Transverse colon (tissue), 4 donors: ENCODE results near the gene TAL1. TPM values are rescaled to one million over a fixed set of nuclear protein-coding genes. Genes with fewer than 3 reads are reported as not detected.

Source experiments
- DNase-seq: peaks from one replicate; pipeline ENCODE4 v3.0.0-alpha.2; 2019
- H3K27ac ChIP-seq, 4 donors: fragments of 200-600 bp; sonication (generic); 2 replicates each; pipeline ENCODE4 v1.5.1; 2016 to 2018; ENCODE audit warnings: inconsistent platforms in 4 of 4
- H3K27me3 ChIP-seq: fragments of 200-600 bp; sonication (generic); 2 replicates; pipeline ENCODE4 v1.5.1; 2017; ENCODE audit warnings: inconsistent platforms
- H3K36me3 ChIP-seq, 4 donors: fragments of 200-600 bp; sonication (generic); 2 replicates each; pipeline ENCODE4 v1.5.1; 2017 to 2019; ENCODE audit warnings: inconsistent platforms in 4 of 4
- H3K4me1 ChIP-seq, 4 donors: fragments of 200-600 bp; sonication (generic); 2 replicates each; pipeline ENCODE4 v1.5.1; 2017 to 2020; ENCODE audit warnings: inconsistent platforms in 4 of 4
- H3K4me3 ChIP-seq, 4 donors: fragments of 200-600 bp; sonication (generic); 1 replicate in 1 of 4; 2 replicates in 3 of 4; pipeline versions ENCODE4 v1.5.1 to v1.6.1; 2017 to 2019; ENCODE audit warnings: inconsistent platforms in 4 of 4
- H3K9me3 ChIP-seq, 2 donors: fragments of 200-600 bp; sonication (generic); 2 replicates each; pipeline ENCODE4 v1.5.1; 2017 to 2019; ENCODE audit warnings: inconsistent platforms in 2 of 2
- EP300 ChIP-seq: sonication (generic); formaldehyde crosslinking; IDR thresholded peaks from one replicate; pipeline ENCODE4 v1.6.1; 2017; ENCODE audit warnings: antibody characterized with exemption, low read depth
- POLR2A ChIP-seq: fragments of 450-650 bp; IDR thresholded peaks from one replicate; pipeline ENCODE4 v1.6.1; 2016; ENCODE audit warnings: antibody characterized with exemption, mild to moderate bottlenecking, moderate library complexity
- POLR2AphosphoS5 ChIP-seq, 3 donors: sonication (generic); formaldehyde crosslinking; IDR thresholded peaks; one replicate each; pipeline ENCODE4 v1.6.1; 2016; ENCODE audit warnings: antibody characterized with exemption in 3 of 3
- WGBS, 2 donors: methylation state at CpG; one replicate each; pipeline ENCODE4 v1.1.5; 2018; ENCODE audit warnings: low coverage in 1 of 2; 5-methylcytosine and 5-hydroxymethylcytosine counted together
- in situ Hi-C, 4 donors: fragments of 200-750 bp; cut with MboI; loops; one replicate each; pipeline versions ENCODE4 v1.15.0 to v1.15.1; 2017; ENCODE audit warnings: low sequenced_read_pairs in 3 of 4, low pct_ligation_motif_present in 1 of 4, low pct_unique_long_range_greater_than_20kb in 1 of 4
- intact Hi-C: fragments of 100-400 bp; cut with DNase I; formaldehyde crosslinking; loops from one replicate; pipeline ENCODE4 v1.15.1; 2023; ENCODE audit warnings: low total_unique reads
- total RNA-seq, 4 donors: library from RNA; depleted of rRNA; stranded (reverse); fragments of >200 nt; gene quantifications; one replicate each; pipeline ENCODE4 v1.1.0, GENCODE V29; 2016
- TF ChIP-seq, protein P1 (sequence below), 5 experiments: fragments of 200-600 bp in 3 of 5; fragments of 450-650 bp in 2 of 5; sonication (generic) in 3 of 5; IDR thresholded peaks; 1 replicate in 2 of 5; 2 replicates in 3 of 5; pipeline ENCODE4 v1.5.1; 2016 to 2017; ENCODE audit warnings: antibody characterized with exemption in 5 of 5, inconsistent platforms in 3 of 5, mild to moderate bottlenecking in 2 of 5, moderate library complexity in 1 of 5

The TAL1 gene
- total RNA-seq, 4 donors from 2014 or later = 0.80 to 7.9 (median 1.9) TPM

DNA sequence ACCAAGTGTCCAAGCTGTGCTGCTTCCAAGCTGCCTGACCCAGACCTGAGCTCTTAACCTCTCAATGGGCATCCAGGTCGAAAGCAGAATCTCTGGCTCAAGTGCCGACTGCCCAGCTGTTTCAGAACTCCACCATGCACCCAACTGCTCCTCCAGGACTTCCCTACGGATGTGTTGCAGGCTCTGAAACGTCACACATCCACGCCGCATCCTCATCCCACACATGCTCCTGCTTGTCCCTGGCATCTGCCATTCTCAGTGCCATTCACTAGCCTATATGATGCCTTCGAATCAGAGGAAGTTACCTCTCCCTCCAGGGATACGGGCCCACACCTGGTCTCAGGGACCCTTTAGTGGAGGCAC is 53.4 kb downstream of the TAL1 start:
- in situ Hi-C loops (loop anchor here (25.0 kb wide), 2 partner anchors 234 to 534 kb away; partner anchors contain the start of gene FOXE3 (in 2 of the 4)), intact Hi-C loops (loop anchor here (5.0 kb wide), 1 partner anchor 534 kb away; no protein-coding TSS in a partner anchor)
- Histone ChIP-seq H3K36me3 (no peaks in the 10 kb centered on the region), H3K4me3 (no peak overlapping the region), H3K9me3 (no peaks in the 10 kb centered on the region), H3K27me3 (peaks cover 10% of the 10 kb centered on the region), H3K27ac (no peak overlapping the region), H3K4me1 (peaks cover 9 to 15% (median 12%) of the 10 kb centered on the region in 4 donors)
- TF ChIP-seq POLR2A = no peak
- WGBS, 2 donors = 86% methylated on average over 8 of the region's 8 CpGs; no CpG with 5 or more reads in 1 of the 2 donors
- DNase-seq = no peak

GRCh38 chr1:47178020-47178419 is 54.0 kb downstream of the TAL1 start:
- H3K36me3 ChIP-seq = no peaks in the 10 kb centered on the region
- H3K4me3 ChIP-seq = no peak overlapping the region
- peaks cover 10% of the 10 kb centered on the region for H3K27me3 ChIP-seq
- TF ChIP-seq EP300 (no peak), POLR2AphosphoS5 (IDR thresholded peaks at IDR 0.05) (no peak), POLR2A (no peak)
- in situ Hi-C loops = loop anchor here (25.0 kb wide), 2 partner anchors 234 to 534 kb away; partner anchors contain the start of gene FOXE3 (in 2 of the 4)
- no peak for DNase-seq
- H3K9me3 ChIP-seq = no peaks in the 10 kb centered on the region
- WGBS, 2 donors = 50 to 81% methylated on average over 1 to 6 of the region's 6 CpGs
- intact Hi-C loops = loop anchor here (5.0 kb wide), 1 partner anchor 534 kb away; no protein-coding TSS in a partner anchor
- peaks cover 9 to 15% (median 12%) of the 10 kb centered on the region in 4 donors for H3K4me1 ChIP-seq
- H3K27ac ChIP-seq = no peak overlapping the region

DNA sequence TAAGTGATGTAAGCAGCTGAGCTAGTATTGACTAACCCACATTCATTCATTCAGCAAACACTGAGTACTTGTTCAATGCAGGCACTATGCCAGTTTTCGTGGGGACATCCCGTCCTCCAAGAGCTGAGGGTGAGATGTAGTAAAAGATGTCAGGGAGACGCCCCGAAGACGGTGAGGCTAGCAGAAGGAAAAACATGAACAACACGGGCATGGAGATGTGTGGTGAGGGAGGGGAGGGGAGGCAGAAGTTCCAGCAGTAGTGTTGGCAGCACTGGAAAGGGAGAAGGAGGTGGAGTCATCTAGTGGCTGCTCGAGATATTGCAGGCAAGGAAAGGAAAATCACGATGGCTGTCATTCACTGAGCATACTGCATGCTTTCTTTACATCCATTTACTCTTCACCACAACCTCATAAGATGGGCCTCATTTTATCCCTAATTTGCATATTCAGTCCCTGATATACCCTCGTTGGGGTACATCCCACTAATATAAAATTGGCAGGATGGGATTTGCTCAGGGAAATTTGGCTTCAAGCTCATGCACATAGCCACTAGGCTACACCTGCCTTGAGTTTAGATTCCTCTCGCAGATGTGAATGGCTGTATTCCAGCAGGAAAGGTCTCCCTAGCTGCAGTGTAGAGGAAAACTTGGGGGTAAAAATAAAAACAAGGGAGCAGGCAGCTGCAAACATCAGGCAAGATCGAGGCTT is 56.6 kb downstream of the TAL1 start:
- Histone ChIP-seq H3K27ac (no peak overlapping the region), H3K4me3 (no peak overlapping the region), H3K36me3 (no peaks in the 10 kb centered on the region), H3K9me3 (no peaks in the 10 kb centered on the region), H3K4me1 (peaks cover 9 to 13% (median 11%) of the 10 kb centered on the region in 4 donors), H3K27me3 (no peaks in the 10 kb centered on the region)
- in situ Hi-C loops = loop anchor here (25.0 kb wide), 2 partner anchors 237 to 537 kb away; partner anchors contain the start of gene FOXE3 (in 2 of the 4)
- 16 to 23% methylated on average over 7 to 11 of the region's 11 CpGs for WGBS, 2 donors
- TF ChIP-seq EP300 (no peak), POLR2A (no peak), POLR2AphosphoS5 (IDR thresholded peaks at IDR 0.05) (no peak)
- TF ChIP-seq, protein P1, sequence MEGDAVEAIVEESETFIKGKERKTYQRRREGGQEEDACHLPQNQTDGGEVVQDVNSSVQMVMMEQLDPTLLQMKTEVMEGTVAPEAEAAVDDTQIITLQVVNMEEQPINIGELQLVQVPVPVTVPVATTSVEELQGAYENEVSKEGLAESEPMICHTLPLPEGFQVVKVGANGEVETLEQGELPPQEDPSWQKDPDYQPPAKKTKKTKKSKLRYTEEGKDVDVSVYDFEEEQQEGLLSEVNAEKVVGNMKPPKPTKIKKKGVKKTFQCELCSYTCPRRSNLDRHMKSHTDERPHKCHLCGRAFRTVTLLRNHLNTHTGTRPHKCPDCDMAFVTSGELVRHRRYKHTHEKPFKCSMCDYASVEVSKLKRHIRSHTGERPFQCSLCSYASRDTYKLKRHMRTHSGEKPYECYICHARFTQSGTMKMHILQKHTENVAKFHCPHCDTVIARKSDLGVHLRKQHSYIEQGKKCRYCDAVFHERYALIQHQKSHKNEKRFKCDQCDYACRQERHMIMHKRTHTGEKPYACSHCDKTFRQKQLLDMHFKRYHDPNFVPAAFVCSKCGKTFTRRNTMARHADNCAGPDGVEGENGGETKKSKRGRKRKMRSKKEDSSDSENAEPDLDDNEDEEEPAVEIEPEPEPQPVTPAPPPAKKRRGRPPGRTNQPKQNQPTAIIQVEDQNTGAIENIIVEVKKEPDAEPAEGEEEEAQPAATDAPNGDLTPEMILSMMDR (IDR thresholded peaks at IDR 0.05) = peak; percentile 93 to 96 (median 96)
- intact Hi-C loops = loop anchor here (5.0 kb wide), 1 partner anchor 537 kb away; no protein-coding TSS in a partner anchor
- DNase-seq = peak; percentile 50

DNA sequence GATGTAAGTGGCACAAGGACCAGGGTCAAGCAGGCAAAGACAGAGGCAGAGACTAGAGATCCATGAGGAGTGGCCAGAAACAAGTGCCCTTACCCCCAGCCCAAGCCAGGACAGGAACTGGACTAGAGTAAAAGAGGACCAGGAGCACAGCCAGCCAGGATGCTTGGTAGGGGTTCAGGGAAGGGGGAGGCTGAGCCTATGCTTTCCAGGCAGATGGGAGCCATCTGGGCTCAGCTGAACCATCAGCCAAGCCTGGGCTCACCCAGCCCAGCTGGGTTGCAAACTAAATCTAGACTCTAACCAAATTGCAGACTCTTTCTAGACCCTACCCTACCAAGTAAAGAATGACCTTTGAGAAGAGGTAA is 57.4 kb downstream of the TAL1 start:
- Histone ChIP-seq H3K4me1 (peaks cover 3 to 6% (median 4%) of the 10 kb centered on the region in 4 donors), H3K9me3 (no peaks in the 10 kb centered on the region), H3K27ac (no peak overlapping the region), H3K4me3 (no peak overlapping the region), H3K27me3 (no peaks in the 10 kb centered on the region), H3K36me3 (no peaks in the 10 kb centered on the region)
- intact Hi-C loops = loop anchor here (5.0 kb wide), 1 partner anchor 538 kb away; no protein-coding TSS in a partner anchor
- TF ChIP-seq POLR2A = no peak
- no peak for TF ChIP-seq EP300
- TF ChIP-seq POLR2AphosphoS5 (IDR thresholded peaks at IDR 0.05) = no peak
- TF ChIP-seq, protein P1 (IDR thresholded peaks at IDR 0.05) = no peak
- in situ Hi-C loops = loop anchor here (25.0 kb wide), 2 partner anchors 238 to 538 kb away; partner anchors contain the start of gene FOXE3 (in 2 of the 4)
- no peak for DNase-seq

GRCh38 chr1:47172782-47173181 is 59.2 kb downstream of the TAL1 start:
- WGBS, 2 donors = 78% methylated on average over 5 of the region's 5 CpGs; no CpG with 5 or more reads in 1 of the 2 donors
- Histone ChIP-seq H3K36me3 (no peaks in the 10 kb centered on the region), H3K27me3 (no peaks in the 10 kb centered on the region), H3K4me1 (no peaks in the 10 kb centered on the region), H3K27ac (no peak overlapping the region), H3K4me3 (no peak overlapping the region), H3K9me3 (no peaks in the 10 kb centered on the region)
- TF ChIP-seq POLR2A (no peak), POLR2AphosphoS5 (IDR thresholded peaks at IDR 0.05) (no peak), EP300 (no peak)
- TF ChIP-seq, protein P1 (IDR thresholded peaks at IDR 0.05) = no peak
- in situ Hi-C loops (no loop called here), intact Hi-C loops (no loop called here)
- DNase-seq = no peak
